ENCODE results near the gene PBX1. TPM values are rescaled to one million over a fixed set of nuclear protein-coding genes. Genes with fewer than 3 reads are reported as not detected.

Gene PBX1
- total and polyA plus RNA-seq, 10 of the 15 experiments (the other 5 are each of a cell fraction or from before 2014, with no cell fraction given) = 0.05 to 0.28 (median 0.11) TPM; not detected in 5

DNA sequence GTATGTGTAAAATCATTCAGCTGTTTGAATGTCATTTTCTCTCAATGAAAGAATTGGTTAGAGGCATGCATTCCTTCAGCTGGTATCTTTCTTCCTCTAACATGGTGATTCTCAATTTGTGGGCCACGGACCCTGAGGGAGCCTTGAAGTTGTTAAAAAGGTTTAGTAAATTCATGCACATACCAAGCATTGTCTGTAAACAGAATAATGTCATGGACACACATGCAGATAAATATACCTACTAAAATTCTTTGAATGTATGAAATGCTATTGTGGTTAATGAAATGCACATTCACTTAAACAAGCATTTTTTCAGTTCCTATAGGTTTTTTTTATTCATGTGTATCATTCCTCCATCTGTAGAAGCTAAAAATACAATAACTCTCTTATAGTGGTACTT, 65.4 kb downstream of the PBX1 start (continued):
- TF ChIP-seq BCLAF1 (IDR thresholded peaks at IDR 0.05) (no peak), ZNF384 (IDR thresholded peaks at IDR 0.05; ENCODE audit: borderline replicate concordance, low read depth, low read length) (no peak), RAD51 (IDR thresholded peaks at IDR 0.05) (no peak), SMC3 (IDR thresholded peaks at IDR 0.05; ENCODE audit: borderline replicate concordance, low read length) (no peak), SUPT20H (IDR thresholded peaks at IDR 0.05; ENCODE audit: borderline replicate concordance, control insufficient read depth, low read depth, low read length) (no peak), BMI1 (IDR thresholded peaks at IDR 0.05; ENCODE audit: borderline replicate concordance) (no peak), FOS (IDR thresholded peaks at IDR 0.05; ENCODE audit: borderline replicate concordance, extremely low read depth, insufficient read length) (no peak)

GRCh38 chr1:164625004-164625617, 66.1 kb downstream of the PBX1 start:
- FAIRE-seq = no peak
- Histone ChIP-seq H4K20me1 (ENCODE audit: control insufficient read depth, insufficient read depth) (no peaks in the 10 kb centered on the region), H3K9me3 (replicated peaks; ENCODE audit: control insufficient read depth, insufficient read depth, low read length) (no peaks in the 10 kb centered on the region), H3K27ac (ENCODE audit: control insufficient read depth, insufficient read depth) (no peak overlapping the region), H3K36me3 (ENCODE audit: control insufficient read depth in 2 of 2, insufficient read depth in 2 of 2, low read length in 1 of 2) (no peaks in the 10 kb centered on the region), H3K4me3 (no peak overlapping the region), H3K27me3 (replicated peaks in 1 of 2; ENCODE audit: control insufficient read depth in 2 of 2, insufficient read depth in 2 of 2, low read length in 1 of 2) (no peaks in the 10 kb centered on the region), H3K9ac (ENCODE audit: control insufficient read depth, insufficient read depth, low read length) (no peak overlapping the region), H2AFZ (ENCODE audit: control insufficient read depth, low read depth, low read length) (no peak overlapping the region), H3K4me1 (ENCODE audit: control insufficient read depth, insufficient read depth, low read length) (no peaks in the 10 kb centered on the region), H3K79me2 (ENCODE audit: control insufficient read depth, insufficient read depth, low read length) (no peaks in the 10 kb centered on the region), H3K4me2 (ENCODE audit: control insufficient read depth, insufficient read depth) (no peak overlapping the region)
- no peak for ATAC-seq
- no peak for DNase-seq (ENCODE audit: low read depth, low spot score)
- in situ Hi-C loops (cut with MboI) = no loop called here
- SMC1A ChIA-PET (ENCODE audit: uncharacterized antibody, unreplicated experiment) = interaction anchor here (1.2 kb wide), 1 partner anchor 21 kb away, joined by 3 read pairs; no protein-coding TSS in a partner anchor
- BruUV-seq (replicated peaks) = no TSS peak
- intact Hi-C loops (cut with micrococcal nuclease; ENCODE audit: unreplicated experiment) = no loop called here
- RAD21 ChIA-PET (ENCODE audit: unreplicated experiment) = no interaction called here
- POLR2A ChIA-PET = no interaction called here
- WGBS (ENCODE audit: insufficient coverage, insufficient replicate concordance, low lambda C conversion rate, missing lambda C conversion rate) = 1% methylated on average over 7 of the region's 7 CpGs
- CTCF ChIA-PET = interaction anchor here (0.9 kb wide), 1 partner anchor 8 kb away, joined by 3 read pairs; no protein-coding TSS in a partner anchor
- TF ChIP-seq NBN (IDR thresholded peaks at IDR 0.05) (no peak), TARDBP (IDR thresholded peaks at IDR 0.05; ENCODE audit: borderline replicate concordance) (no peak), MLLT1 (IDR thresholded peaks at IDR 0.05) (no peak), PAX5 (IDR thresholded peaks at IDR 0.05; ENCODE audit: borderline replicate concordance, low read depth, low read length) (no peak), POLR2AphosphoS2 (IDR thresholded peaks at IDR 0.05; ENCODE audit: low read depth, low read length) (no peak), TBL1XR1 (IDR thresholded peaks at IDR 0.05; ENCODE audit: low read depth, low read length) (no peak), POU2F2 (IDR thresholded peaks at IDR 0.05; ENCODE audit: borderline replicate concordance, low read depth, low read length) (no peak), PRDM15 (CRISPR knock-in tag; IDR thresholded peaks at IDR 0.05) (no peak), SMAD1 (IDR thresholded peaks at IDR 0.05; ENCODE audit: low read depth, partially characterized antibody) (no peak)
